Kidney (tissue), 14 donors: ENCODE data around the gene CAMKMT. TPM values are rescaled to one million over a fixed set of nuclear protein-coding genes. Genes with fewer than 3 reads are reported as not detected.

Source experiments
- DNase-seq, 5 donors: peaks; one replicate each; pipeline ENCODE4 v3.0.0-alpha.2; 2013 to 2020
- FAIRE-seq: peaks from 2 replicates; lab custom pipeline; 2012; peaks lifted over from hg19 to GRCh38; lab: Jason Lieb, UNC
- H3K27ac ChIP-seq, 2 donors: one replicate each; pipeline ENCODE4 v1.7.0; 2013; ENCODE audit warnings: low read depth in 2 of 2, low read length in 2 of 2, inconsistent platforms in 1 of 2
- H3K27me3 ChIP-seq: one replicate; pipeline ENCODE4 v1.7.1; 2013; ENCODE audit warnings: low read length, inconsistent platforms; ENCODE audit not compliant: control insufficient read depth, insufficient read depth
- H3K36me3 ChIP-seq, 3 donors: one replicate each; pipeline versions ENCODE4 v1.7.0 to v1.7.1; 2013; ENCODE audit warnings: low read length in 3 of 3, control low read depth in 1 of 3, inconsistent platforms in 1 of 3; ENCODE audit not compliant: insufficient read depth in 3 of 3, control insufficient read depth in 2 of 3
- H3K4me1 ChIP-seq, 3 donors: one replicate each; pipeline versions ENCODE4 v1.7.0 to v1.7.1; 2013; ENCODE audit warnings: low read length in 3 of 3, inconsistent platforms in 1 of 3, low read depth in 1 of 3; ENCODE audit not compliant: control insufficient read depth in 2 of 3, insufficient read depth in 2 of 3
- H3K4me3 ChIP-seq, 3 donors: one replicate each; pipeline versions ENCODE4 v1.7.0 to v1.8.1; 2013; ENCODE audit warnings: low read length in 3 of 3, control low read depth in 1 of 3, inconsistent platforms in 1 of 3
- H3K9ac ChIP-seq, 3 donors: one replicate each; pipeline versions ENCODE4 v1.7.0 to v1.7.1; 2013; ENCODE audit warnings: low read length in 3 of 3, control low read depth in 1 of 3, inconsistent platforms in 1 of 3
- H3K9me3 ChIP-seq, 3 donors: one replicate each; pipeline versions ENCODE4 v1.7.0 to v1.7.1; 2013; ENCODE audit warnings: low read length in 3 of 3, control low read depth in 1 of 3, inconsistent platforms in 1 of 3; ENCODE audit not compliant: control insufficient read depth in 2 of 3, insufficient read depth in 1 of 3
- intact Hi-C: fragments of 100-400 bp; cut with DNase I; formaldehyde crosslinking; loops from one replicate; pipeline ENCODE4 v1.11.1; 2022
- polyA plus RNA-seq: library from polyadenylated mRNA; stranded (reverse); fragments of 350-450 nt; fragmentation: Illumina TruSeq; extraction: RNeasy Lipid Tissue Mini Kit (QIAGEN cat#74804); gene quantifications from one replicate; pipeline ENCODE4 v1.2.3, GENCODE V29; 2014; ENCODE audit warnings: low read depth, low replicate concordance; ENCODE audit not compliant: insufficient read depth
- total RNA-seq: library from RNA; stranded (reverse); fragmentation: NEBNext Ultra II Directional; extraction: Animal tissue kit (Norgen Biotek cat#: 25700); gene quantifications from one replicate; pipeline ENCODE4 v1.2.1, GENCODE V29; 2021
- TF ChIP-seq, protein P1 (sequence below): IDR thresholded peaks from 3 replicates; pipeline ENCODE4 v1.5.1; 2012; ENCODE audit warnings: mild to moderate bottlenecking, moderate library complexity, borderline replicate concordance; ENCODE audit not compliant: insufficient read depth; ENCODE audit errors: extremely low read depth
- donor health status: control.
- donor health status: control.
- donor health status: control.
- donor health status: control.
- donor health status: control.
- donor health status: DM: yes; HTN: yes; CAD: no.
- donor health status: Normal renal cell carcinoma (clear cell type).

Gene CAMKMT
- total and polyA plus RNA-seq, 2 donors from 2014 or later, result 9.9 to 14.5 TPM

DNA sequence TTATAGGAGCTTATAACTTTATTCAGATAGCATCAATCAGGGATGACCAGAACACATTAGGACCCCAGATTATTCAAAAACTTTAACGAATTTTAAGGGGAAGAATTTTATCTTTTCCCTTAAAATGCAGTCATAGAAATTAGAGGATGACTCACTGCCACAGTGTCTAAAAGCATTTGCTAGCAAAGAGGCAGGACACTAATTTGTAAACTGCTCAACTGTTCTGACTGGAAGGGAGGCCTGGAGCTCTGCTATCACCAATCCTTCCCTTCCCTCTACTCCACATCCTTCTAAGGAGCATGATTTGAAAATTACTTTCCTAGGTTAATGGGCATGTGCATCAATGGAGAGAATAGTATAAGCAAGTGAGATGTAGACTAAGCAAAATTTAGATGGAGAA is 40.9 kb upstream of the CAMKMT start:
- intact Hi-C loops, result no loop called here
- peaks cover 21 to 41% (median 37%) of the 10 kb centered on the region in 3 donors for H3K36me3 ChIP-seq
- no peak for FAIRE-seq
- H3K9me3 ChIP-seq, result no peaks in the 10 kb centered on the region
- DNase-seq, result no peak
- H3K27ac ChIP-seq, result no peak overlapping the region
- H3K27me3 ChIP-seq, result no peaks in the 10 kb centered on the region
- TF ChIP-seq, protein P1, sequence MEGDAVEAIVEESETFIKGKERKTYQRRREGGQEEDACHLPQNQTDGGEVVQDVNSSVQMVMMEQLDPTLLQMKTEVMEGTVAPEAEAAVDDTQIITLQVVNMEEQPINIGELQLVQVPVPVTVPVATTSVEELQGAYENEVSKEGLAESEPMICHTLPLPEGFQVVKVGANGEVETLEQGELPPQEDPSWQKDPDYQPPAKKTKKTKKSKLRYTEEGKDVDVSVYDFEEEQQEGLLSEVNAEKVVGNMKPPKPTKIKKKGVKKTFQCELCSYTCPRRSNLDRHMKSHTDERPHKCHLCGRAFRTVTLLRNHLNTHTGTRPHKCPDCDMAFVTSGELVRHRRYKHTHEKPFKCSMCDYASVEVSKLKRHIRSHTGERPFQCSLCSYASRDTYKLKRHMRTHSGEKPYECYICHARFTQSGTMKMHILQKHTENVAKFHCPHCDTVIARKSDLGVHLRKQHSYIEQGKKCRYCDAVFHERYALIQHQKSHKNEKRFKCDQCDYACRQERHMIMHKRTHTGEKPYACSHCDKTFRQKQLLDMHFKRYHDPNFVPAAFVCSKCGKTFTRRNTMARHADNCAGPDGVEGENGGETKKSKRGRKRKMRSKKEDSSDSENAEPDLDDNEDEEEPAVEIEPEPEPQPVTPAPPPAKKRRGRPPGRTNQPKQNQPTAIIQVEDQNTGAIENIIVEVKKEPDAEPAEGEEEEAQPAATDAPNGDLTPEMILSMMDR, result no peak
- H3K4me1 ChIP-seq, result peaks cover 0 to 11% (median 3%) of the 10 kb centered on the region in 3 donors
- no peak overlapping the region for H3K9ac ChIP-seq
- H3K4me3 ChIP-seq, result no peak overlapping the region

GRCh38 chr2:44321360-44321759 is 40.4 kb upstream of the CAMKMT start:
- no peak overlapping the region for H3K9ac ChIP-seq
- no peaks in the 10 kb centered on the region for H3K9me3 ChIP-seq
- no peak overlapping the region for H3K27ac ChIP-seq
- TF ChIP-seq, protein P1, result no peak
- DNase-seq (no peak), FAIRE-seq (no peak)
- H3K4me1 ChIP-seq, result peaks cover 0 to 14% (median 3%) of the 10 kb centered on the region in 3 donors
- peaks cover 18 to 38% (median 32%) of the 10 kb centered on the region in 3 donors for H3K36me3 ChIP-seq
- H3K4me3 ChIP-seq, result no peak overlapping the region
- H3K27me3 ChIP-seq, result no peaks in the 10 kb centered on the region
- intact Hi-C loops, result no loop called here

GRCh38 chr2:44324971-44325426 is 36.7 kb upstream of the CAMKMT start:
- H3K27ac ChIP-seq, result peak overlapping the region; percentile 48 to 82
- intact Hi-C loops, result no loop called here

More at GRCh38 chr2:44324971-44325426, 36.7 kb upstream of the CAMKMT start:
- DNase-seq (no peak), FAIRE-seq (peak; percentile 68)
- H3K4me1 ChIP-seq, result peaks cover 0 to 23% (median 10%) of the 10 kb centered on the region in 3 donors
- no peaks in the 10 kb centered on the region for H3K27me3 ChIP-seq
- no peak overlapping the region for H3K9ac ChIP-seq
- peak overlapping the region in 1 of 3 donors; percentile 5 for H3K4me3 ChIP-seq
- H3K36me3 ChIP-seq, result peaks cover 14 to 33% (median 22%) of the 10 kb centered on the region in 3 donors
- H3K9me3 ChIP-seq, result no peaks in the 10 kb centered on the region
- TF ChIP-seq, protein P1, result no peak
